ENCODE results near the gene FAR2. TPM values are rescaled to one million over a fixed set of nuclear protein-coding genes. Genes with fewer than 3 reads are reported as not detected.

FAR2 gene
- total and polyA plus RNA-seq, 2 donors (not counting 3 experiments of a cell fraction or from before 2014, with no cell fraction given), result 32.3 to 61.7 TPM

Other genes starting within 250 kb of the FAR2 start
- gene ERGIC2, start 231.9 kb downstream of the FAR2 start, total RNA-seq, result 57.6 and 60.6 TPM in 2 replicates
- gene ERGIC2, start 231.9 kb downstream of the FAR2 start, polyA plus RNA-seq, result 20.3 and 26.7 TPM in 2 replicates

Data from endothelial cell of umbilical vein (primary cell).